ENCODE measurements around the gene RBM12.

DNA sequence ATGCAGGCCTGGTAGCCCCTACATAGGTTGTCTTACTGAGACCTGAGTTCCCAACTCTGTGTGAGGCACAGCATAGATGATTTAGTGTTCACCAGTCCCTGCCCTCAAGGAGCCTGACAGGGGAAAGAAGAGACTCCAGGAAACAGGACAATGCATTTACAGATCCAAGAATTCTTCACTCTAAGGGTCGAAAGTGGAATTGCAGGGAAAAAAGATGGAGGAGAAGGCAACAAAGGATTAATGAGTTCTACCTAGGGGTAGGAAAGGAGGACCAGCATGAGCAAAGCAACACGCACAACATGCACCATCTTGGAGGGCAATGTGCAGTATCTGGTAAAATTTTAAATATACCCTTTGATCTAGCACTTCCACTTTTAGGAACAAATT lies 43.1 kb downstream of the RBM12 start:
- no peak for TF ChIP-seq POLR2A (IDR thresholded peaks at IDR 0.05; ENCODE audit: low read depth, low read length)
- no peak for TF ChIP-seq CTCF (conservative IDR thresholded peaks at IDR 0.05; ENCODE audit: low read depth, low read length)
- no peak for TF ChIP-seq RAD21 (IDR thresholded peaks at IDR 0.05; ENCODE audit: low read length)
- TF ChIP-seq BHLHE40 (IDR thresholded peaks at IDR 0.05; ENCODE audit: low read depth, low read length) = no peak

All from IMR-90 (cell line).